H1 (cell line): Measurements from ENCODE around the gene DRGX. TPM values are rescaled to one million over a fixed set of nuclear protein-coding genes. Genes with fewer than 3 reads are reported as not detected.

ENCODE experiments used
- BACH1 ChIP-seq: IDR thresholded peaks from 2 replicates; pipeline ENCODE4 v1.6.1; 2012; ENCODE audit warnings: low read length, improper control_type of control experiment
- CTBP2 ChIP-seq: IDR thresholded peaks from 2 replicates; pipeline ENCODE4 v1.7.0; 2011; ENCODE audit warnings: borderline replicate concordance, mild to moderate bottlenecking, moderate library complexity, mixed read lengths, low read length; ENCODE audit not compliant: insufficient read depth, insufficient read length
- EP300 ChIP-seq, 2 experiments: IDR thresholded peaks; 1 replicate in 1 of 2; 2 replicates in 1 of 2; pipeline ENCODE4 v1.6.1; 2011 to 2012; ENCODE audit warnings: low read depth in 2 of 2, low read length in 2 of 2, mild to moderate bottlenecking in 2 of 2, borderline replicate concordance in 1 of 2, inconsistent platforms in 1 of 2, moderate library complexity in 1 of 2
- HDAC2 ChIP-seq, 2 experiments: fragments of 300-600 bp in 1 of 2; sonication (generic) in 1 of 2; IDR thresholded peaks; 2 replicates each; pipeline ENCODE4 v1.6.1; 2011 to 2012; ENCODE audit warnings: low read depth in 2 of 2, low read length in 2 of 2, mild to moderate bottlenecking in 2 of 2, moderate library complexity in 2 of 2, borderline replicate concordance in 1 of 2, inconsistent platforms in 1 of 2
- HDAC6 ChIP-seq: IDR thresholded peaks from one replicate; pipeline ENCODE4 v1.7.1; 2012; ENCODE audit warnings: low read depth, mild to moderate bottlenecking, inconsistent platforms, low read length, moderate library complexity
- polyA plus RNA-seq, 7 experiments: library from polyadenylated mRNA; depleted of rRNA in 3 of 7; stranded (reverse) in 5 of 7; unstranded in 2 of 7; fragments of >200 nt in 5 of 7; fragments of 200-250 nt in 2 of 7; gene quantifications; 1 replicate in 5 of 7; 2 replicates in 1 of 7; 4 replicates in 1 of 7; pipeline versions ENCODE4 v1.2.1 to v1.2.3, GENCODE V29; 2011 to 2013; ENCODE audit warnings: missing spikeins in 2 of 7, mixed read lengths in 2 of 7
- total RNA-seq: library from RNA; stranded (reverse); fragmentation: NEBNext Ultra II Directional; extraction: Animal tissue kit (Norgen Biotek cat#: 25700); gene quantifications from 2 replicates; pipeline ENCODE4 v1.2.1, GENCODE V29; 2021
- TF ChIP-seq, protein P1 (sequence below): IDR thresholded peaks from 2 replicates; pipeline ENCODE4 v1.6.1; 2011; ENCODE audit warnings: low read length, improper control_type of control experiment
- TF ChIP-seq, protein P2 (sequence below): fragments of 300-600 bp; sonication (generic); IDR thresholded peaks from 2 replicates; pipeline ENCODE4 v1.7.1; 2012; ENCODE audit warnings: low read length, moderate library complexity, mild to moderate bottlenecking, inconsistent platforms; ENCODE audit not compliant: insufficient replicate concordance

Gene DRGX
- total and polyA plus RNA-seq, 2 of the 8 experiments (the other 6 are each of a cell fraction or from before 2014, with no cell fraction given) = not detected

DNA sequence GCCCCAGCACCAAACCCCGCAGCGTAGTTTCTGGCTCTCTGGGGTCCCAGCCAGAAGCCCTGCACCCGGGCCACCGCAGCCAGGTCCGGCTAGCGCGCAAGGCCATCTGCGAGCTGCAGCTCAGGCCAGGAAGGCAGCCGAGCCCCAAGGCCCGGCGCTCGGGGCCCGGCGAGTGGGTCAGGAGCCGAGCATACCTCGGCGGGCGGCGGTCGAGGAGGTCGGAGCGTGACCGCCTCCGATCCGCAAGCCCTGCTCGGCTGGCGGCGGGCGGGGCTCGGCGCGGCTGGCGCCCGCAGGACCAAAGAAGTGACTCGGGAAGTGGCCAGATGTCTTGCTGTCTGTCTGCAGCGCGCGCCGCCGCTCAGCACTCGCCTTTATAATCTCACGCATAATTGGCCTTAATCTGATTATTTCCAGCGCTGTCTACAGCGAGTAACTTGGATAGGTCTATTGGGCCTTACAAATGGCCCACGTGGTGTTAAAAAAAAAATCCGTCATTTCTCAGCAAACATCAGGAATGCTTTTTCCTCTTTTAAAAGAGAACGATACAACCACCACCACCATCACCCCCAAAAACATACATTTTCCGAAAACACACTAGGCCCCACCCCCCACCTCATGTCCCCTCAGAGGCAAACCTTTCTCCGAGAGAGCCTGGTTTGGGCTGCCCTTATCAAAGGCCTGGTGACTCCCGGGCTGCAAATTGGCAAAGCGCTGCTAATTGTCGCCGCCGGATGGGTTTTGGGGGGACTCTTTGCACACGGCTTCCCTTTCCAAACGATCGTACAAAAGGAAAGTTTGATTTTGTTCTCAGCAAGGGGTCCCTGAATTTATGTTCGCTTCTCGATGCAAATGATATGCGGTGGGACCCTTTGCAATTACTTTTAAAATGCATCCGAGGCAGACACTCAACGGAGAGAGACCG lies at the start of gene DRGX (continued):
- TF ChIP-seq, protein P1, sequence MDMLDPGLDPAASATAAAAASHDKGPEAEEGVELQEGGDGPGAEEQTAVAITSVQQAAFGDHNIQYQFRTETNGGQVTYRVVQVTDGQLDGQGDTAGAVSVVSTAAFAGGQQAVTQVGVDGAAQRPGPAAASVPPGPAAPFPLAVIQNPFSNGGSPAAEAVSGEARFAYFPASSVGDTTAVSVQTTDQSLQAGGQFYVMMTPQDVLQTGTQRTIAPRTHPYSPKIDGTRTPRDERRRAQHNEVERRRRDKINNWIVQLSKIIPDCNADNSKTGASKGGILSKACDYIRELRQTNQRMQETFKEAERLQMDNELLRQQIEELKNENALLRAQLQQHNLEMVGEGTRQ = no peak
- TF ChIP-seq HDAC2 (IDR thresholded peaks at IDR 0.05; ENCODE audit: borderline replicate concordance in 1 of 2, low read depth in 2 of 2, low read length in 2 of 2) (no peak), BACH1 (no peak), CTBP2 (no peak), EP300 (IDR thresholded peaks at IDR 0.05; ENCODE audit: borderline replicate concordance in 1 of 2, low read depth in 2 of 2, low read length in 2 of 2) (no peak), HDAC6 (no peak)
- TF ChIP-seq, protein P2, sequence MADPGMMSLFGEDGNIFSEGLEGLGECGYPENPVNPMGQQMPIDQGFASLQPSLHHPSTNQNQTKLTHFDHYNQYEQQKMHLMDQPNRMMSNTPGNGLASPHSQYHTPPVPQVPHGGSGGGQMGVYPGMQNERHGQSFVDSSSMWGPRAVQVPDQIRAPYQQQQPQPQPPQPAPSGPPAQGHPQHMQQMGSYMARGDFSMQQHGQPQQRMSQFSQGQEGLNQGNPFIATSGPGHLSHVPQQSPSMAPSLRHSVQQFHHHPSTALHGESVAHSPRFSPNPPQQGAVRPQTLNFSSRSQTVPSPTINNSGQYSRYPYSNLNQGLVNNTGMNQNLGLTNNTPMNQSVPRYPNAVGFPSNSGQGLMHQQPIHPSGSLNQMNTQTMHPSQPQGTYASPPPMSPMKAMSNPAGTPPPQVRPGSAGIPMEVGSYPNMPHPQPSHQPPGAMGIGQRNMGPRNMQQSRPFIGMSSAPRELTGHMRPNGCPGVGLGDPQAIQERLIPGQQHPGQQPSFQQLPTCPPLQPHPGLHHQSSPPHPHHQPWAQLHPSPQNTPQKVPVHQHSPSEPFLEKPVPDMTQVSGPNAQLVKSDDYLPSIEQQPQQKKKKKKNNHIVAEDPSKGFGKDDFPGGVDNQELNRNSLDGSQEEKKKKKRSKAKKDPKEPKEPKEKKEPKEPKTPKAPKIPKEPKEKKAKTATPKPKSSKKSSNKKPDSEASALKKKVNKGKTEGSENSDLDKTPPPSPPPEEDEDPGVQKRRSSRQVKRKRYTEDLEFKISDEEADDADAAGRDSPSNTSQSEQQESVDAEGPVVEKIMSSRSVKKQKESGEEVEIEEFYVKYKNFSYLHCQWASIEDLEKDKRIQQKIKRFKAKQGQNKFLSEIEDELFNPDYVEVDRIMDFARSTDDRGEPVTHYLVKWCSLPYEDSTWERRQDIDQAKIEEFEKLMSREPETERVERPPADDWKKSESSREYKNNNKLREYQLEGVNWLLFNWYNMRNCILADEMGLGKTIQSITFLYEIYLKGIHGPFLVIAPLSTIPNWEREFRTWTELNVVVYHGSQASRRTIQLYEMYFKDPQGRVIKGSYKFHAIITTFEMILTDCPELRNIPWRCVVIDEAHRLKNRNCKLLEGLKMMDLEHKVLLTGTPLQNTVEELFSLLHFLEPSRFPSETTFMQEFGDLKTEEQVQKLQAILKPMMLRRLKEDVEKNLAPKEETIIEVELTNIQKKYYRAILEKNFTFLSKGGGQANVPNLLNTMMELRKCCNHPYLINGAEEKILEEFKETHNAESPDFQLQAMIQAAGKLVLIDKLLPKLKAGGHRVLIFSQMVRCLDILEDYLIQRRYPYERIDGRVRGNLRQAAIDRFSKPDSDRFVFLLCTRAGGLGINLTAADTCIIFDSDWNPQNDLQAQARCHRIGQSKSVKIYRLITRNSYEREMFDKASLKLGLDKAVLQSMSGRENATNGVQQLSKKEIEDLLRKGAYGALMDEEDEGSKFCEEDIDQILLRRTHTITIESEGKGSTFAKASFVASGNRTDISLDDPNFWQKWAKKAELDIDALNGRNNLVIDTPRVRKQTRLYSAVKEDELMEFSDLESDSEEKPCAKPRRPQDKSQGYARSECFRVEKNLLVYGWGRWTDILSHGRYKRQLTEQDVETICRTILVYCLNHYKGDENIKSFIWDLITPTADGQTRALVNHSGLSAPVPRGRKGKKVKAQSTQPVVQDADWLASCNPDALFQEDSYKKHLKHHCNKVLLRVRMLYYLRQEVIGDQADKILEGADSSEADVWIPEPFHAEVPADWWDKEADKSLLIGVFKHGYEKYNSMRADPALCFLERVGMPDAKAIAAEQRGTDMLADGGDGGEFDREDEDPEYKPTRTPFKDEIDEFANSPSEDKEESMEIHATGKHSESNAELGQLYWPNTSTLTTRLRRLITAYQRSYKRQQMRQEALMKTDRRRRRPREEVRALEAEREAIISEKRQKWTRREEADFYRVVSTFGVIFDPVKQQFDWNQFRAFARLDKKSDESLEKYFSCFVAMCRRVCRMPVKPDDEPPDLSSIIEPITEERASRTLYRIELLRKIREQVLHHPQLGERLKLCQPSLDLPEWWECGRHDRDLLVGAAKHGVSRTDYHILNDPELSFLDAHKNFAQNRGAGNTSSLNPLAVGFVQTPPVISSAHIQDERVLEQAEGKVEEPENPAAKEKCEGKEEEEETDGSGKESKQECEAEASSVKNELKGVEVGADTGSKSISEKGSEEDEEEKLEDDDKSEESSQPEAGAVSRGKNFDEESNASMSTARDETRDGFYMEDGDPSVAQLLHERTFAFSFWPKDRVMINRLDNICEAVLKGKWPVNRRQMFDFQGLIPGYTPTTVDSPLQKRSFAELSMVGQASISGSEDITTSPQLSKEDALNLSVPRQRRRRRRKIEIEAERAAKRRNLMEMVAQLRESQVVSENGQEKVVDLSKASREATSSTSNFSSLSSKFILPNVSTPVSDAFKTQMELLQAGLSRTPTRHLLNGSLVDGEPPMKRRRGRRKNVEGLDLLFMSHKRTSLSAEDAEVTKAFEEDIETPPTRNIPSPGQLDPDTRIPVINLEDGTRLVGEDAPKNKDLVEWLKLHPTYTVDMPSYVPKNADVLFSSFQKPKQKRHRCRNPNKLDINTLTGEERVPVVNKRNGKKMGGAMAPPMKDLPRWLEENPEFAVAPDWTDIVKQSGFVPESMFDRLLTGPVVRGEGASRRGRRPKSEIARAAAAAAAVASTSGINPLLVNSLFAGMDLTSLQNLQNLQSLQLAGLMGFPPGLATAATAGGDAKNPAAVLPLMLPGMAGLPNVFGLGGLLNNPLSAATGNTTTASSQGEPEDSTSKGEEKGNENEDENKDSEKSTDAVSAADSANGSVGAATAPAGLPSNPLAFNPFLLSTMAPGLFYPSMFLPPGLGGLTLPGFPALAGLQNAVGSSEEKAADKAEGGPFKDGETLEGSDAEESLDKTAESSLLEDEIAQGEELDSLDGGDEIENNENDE = no peak
